Activated gamma-delta T cell treated with Interleukin-2 at 50 U/mL for 16 hours (primary cell): Measurements from ENCODE around the gene BBS1.
"Not testable (repeated sequence)": the region's sequence is repeated elsewhere in the genome, so short reads cannot be mapped to it uniquely, and the experiment has no call there.

Source experiments
- DNase-seq: peaks from one replicate; pipeline ENCODE4 v3.0.0-alpha.2; 2020

BBS1 gene

DNA sequence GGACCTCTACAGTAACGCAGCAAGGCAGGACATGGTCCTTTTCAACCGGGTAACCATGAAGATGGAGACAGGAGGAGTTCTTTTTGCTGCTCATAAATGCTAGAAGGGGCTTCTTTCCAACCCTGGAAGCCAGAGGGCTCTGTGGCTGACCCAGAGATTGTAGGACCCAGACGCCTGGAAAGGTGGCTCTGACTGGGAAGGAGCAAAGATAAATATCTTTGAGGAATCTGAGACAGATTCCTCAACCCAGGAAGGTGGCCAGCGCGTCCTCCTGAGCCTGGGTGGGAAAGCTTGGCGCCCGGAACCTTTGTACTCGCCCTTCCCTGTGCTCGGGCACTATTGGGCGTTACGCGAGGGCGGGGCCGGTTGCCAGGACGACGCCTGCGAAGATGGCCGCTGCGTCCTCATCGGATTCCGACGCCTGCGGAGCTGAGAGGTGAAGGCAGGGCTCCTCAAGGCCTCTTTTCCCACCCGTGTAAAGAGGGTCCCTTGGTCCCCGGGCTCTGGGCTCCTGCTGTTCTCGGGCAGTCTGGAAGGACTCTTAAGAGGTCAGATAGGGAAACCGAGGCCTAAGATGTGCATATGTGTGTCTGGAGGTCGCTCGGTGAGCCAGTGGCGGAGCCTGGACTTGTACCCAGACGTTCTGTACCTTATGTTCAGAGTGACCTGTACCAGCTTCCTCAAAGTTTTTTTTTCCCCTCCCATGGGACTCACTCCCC, at the start of gene BBS1:
BBS1 (plus strand) TSS at position 365 of the 719 bp plus-strand sequence; CDS start at position 390, 25 bp downstream.
- peak; percentile 80 for DNase-seq

DNA sequence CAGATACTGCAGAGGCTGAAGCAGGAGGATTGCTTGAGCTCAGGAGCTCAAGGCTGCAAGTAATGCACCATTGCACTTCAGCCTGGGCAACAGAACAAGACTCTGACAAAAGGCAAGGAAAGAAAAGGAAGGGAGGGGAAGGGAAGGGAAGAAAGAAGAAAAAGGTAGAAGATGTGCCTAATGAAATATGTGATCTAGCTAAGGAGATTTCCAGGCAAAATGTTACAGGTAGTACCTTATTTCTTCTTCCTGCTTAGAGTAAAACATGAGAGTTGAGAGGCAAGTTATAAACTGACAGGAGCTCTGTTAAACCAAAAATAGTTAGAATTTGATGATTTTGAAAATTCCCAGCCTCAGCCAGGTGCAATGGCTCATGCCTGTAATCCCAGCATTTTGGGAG, 48.4 kb upstream of the BBS1 start:
- no peak for DNase-seq

DNA sequence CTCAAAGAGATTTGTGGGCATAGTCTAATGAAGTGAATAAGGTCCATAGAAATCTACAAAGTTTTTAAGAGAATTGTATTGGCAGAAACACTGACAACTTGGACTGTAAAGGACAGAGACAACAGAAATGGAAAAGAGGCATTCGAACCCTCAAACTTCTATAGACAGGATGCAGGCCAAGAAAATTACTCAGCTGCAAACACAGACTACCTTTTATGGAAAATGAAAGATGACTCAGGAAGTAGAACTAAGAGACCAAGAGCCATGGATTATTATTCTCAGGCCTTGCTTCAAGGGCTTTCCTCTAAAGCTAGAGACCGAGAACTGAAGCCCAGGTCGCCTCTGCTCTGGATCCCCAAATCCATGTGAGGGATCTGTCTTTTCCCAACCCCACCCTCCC, 47.5 kb upstream of the BBS1 start:
- DNase-seq: no peak

DNA sequence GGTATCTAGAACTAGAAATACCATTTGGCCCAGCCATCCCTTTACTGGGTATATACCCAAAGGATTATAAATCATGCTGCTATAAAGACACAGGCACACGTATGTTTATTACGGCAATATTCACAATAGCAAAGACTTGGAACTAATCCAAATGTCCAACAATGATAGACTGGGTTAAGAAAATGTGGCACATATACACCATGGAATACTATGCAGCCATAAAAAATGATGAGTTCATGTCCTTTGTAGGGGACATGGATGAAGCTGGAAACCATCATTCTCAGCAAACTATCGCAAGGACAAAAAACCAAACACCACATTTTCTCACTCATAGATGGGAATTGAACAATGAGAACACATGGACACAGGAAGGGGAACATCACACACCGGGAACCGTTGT, 46.3 kb upstream of the BBS1 start:
- not testable (repeated sequence) for DNase-seq

DNA sequence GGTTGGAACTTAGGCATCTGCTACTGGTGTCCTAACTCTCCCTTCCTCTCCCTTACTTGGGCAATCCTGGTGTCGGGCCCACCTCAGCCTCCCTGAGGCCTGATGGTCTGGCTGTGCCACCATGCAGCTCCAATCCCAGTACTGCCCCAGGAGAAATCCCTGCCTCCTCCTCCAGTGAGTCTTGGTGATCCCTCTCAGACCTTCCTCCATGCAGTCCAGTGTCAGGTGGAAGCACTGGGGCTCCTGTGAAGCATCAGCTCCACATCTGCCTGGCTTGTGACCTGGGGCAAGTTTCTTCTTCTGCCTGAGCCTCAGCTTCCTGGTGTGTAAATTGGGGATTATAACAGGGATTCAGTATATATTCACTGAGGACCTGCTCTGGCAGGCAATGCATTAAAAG, 45.5 kb upstream of the BBS1 start:
- no peak for DNase-seq

DNA sequence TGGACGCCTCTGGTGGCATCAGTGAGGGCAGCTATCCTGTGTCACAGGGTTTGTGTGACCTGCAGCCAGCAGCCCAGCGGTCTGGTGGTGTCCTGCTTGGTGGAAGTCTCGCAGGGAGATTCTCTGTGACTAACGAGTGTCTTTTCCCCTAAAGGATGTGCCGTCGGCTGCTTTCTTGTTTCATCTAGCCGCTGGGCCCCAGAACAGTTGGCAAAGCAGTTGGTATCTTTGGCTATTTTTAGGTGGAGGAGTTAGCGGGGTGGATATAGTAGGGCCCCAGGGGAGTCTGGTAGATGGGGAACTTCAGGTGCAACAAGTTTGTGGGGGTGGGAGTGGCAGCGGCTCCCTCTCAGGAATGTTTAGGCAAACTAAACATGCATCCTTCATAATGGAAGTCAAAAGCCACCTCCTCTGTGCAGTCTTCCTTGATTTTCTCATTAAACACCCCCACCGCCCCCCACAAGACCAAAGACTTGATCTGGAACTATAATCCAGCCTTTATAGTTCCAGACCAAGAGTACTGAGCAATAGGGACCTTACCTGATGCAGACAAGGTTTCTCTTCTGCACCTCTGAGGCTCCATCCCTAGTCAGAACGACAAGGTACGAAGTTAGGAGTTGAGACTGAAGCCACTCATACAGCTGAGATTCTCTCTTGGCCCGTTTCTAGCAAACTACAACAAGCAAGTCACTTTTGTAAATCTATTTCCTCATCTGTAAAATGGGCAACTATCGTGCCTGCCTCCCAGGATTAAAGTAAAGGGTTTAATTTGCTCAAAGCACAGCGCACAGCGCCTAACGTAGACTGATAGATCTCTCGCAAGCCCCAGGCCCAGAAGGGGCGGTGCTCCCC, 44.8 kb upstream of the BBS1 start:
- no peak for DNase-seq

DNA sequence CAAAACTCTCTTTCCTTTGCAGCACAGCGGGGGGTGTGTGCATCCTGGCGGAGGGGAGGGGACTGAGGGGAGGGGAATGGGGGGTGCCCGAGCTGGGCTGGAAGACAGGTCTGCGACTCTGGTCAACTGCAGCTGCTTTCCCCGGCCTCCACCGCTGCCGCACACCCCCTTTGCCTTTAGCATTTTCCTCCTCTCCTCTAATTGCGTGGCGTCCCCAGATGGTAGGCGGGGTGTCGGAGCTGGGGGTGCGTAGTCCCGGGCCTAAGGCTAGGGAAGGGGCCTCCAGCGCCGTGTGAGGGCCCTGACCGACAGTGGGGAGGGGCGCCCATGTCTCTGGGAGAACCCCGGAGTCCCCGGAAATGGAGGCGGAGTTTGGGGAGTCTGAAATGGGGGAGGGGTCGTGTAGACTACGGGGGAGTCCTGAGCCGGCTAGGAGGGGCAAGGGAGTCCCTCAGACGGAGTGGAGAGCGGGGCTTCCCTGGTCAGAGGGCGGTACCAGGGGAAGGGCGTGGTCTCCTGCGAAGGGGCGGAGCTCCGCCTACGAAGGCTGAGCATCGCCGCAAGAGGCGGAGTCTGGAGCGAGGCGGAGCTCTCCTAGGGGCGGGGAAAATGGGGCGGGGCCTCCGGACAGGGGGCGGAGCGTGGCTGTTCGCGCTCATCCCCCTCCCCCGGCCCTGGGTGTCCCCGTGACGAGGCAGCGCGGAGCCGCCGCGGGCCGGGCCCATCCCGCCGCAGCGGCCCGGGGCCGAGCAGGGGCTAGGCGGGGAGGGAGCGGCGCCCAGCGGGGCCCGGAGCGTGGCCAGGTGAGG, 44.0 kb upstream of the BBS1 start, which contains the start of gene PELI3:
PELI3 (plus strand) TSS at position 681 of the 809 bp plus-strand sequence. CDS start 1,224 bp downstream, outside the sequence.
- DNase-seq: peak; percentile 92

DNA sequence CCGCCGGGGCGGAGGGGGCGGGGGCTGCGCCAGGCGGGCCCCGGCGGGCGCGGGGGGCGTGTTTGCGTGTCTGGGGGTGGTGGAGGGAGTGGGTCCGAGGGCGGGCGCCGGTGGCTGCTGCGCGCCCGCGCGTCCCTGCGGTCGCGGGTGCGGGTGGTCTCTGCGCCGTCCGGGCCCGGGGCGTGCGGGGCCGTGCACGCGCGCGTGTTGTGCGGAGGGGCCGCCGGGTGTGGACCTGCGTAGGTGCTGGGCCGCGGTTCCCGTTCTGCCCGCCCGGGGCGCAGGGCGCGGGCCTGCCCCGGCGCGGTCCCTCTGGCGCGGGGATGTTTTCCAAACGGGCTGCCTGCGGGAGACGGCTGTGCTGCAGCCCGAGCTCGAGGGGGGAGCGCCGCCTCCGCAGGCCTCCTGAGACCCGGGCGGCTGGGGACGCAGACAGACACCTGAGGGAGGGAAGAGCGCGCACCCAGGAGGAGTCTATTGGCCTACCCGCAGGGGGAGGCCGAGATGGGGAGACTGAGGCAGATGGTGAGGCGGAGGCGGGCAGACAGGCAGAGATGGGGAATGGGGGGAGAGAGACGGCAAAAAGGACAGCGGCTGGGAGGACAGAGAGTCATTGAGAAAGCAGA, 43.3 kb upstream of the BBS1 start:
- DNase-seq: peak; percentile 20

DNA sequence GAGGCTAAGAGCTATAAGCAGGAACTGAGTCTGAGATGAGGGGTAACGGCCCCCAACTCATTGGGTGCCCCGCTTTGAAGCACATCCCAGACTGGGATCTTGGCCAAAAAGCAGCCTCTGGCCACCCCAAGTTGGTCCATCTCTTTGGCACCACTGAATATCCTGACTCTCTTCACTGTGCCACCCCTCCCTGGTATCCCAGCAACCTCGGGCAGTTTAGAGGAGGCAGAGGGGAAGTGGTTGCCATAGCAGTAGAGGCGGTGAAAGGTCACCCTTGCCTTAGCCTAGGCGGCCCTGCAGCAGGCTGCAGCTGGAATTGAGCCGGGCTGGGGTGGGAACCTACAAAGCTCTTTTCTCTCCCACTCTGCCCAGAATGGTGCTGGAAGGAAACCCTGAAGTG, 42.7 kb upstream of the BBS1 start:
- no peak for DNase-seq

DNA sequence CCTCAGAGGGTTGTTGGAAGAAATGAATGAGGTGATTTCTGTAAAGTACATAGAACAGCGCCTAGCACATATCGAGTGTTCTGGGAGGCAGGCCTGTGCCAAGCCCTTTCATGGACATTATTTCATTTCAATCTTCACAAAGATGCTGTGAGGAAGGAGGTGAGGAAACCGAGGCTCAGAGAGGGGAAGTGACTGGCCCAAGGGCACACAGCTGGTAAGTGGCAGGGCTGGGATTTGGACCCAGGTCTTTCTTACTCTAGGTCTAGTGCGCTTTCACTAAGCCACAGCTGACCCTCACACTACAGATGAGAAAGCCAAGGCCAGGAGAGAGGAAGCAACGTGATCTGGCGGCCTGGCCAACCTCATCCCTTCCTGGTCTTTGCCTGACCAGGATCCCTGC, 41.7 kb upstream of the BBS1 start:
- DNase-seq: no peak

DNA sequence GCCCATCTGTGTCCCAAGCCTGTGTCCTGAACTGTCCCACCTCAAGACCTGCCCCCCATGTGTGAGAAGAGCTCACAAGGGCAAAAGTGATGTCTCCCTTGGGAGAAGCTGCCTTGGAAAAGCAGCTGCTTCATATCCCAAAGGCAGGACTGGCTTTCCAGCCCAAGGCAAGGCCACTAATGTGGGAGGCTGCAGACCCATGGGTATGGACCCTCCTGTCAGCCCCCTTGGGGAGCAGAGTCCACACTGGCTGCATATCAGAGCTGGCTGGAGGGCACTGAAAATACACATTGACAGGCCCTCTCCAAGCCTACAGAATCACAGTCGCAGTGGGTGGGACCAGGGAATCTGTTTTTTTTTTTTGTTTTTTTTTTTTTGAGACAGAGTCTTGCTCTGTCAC, 41.0 kb upstream of the BBS1 start:
- DNase-seq: no peak

DNA sequence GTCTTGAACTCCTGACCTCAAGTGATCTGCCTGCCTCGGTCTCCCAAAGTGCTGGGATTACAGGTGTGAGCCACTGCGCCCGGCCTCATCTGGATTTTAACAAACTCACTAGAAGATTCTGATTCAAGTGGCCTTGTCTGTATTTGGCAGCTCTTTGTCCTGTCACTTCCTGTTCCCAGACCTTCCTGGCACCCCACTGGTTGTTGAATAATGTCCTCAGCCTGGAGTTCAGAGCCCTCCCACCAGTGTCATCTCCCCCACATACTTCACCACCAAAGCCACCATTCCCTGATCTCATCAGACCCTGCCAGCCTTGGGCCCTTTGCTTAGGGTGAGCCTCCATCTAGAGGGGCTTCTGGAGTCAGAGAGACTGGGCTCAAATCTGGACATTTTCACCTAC, 40.4 kb upstream of the BBS1 start:
- DNase-seq: no peak

DNA sequence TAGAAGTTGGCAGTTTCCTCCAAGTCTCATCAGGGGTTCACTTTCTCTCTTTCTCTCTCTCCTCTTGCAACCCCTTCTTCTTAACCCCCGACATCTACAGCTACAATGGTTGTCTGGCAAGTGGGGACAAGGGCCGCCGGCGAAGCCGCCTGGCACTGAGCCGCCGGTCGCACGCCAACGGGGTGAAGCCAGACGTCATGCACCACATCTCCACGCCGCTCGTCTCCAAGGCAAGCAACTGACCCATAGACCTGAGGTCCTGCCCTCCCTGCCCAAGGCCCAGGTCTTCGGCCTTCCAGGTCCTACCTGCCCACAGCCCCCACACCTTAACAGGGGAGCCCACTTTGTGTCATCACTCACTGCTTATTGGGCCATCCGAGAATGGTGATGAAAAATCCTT, 39.3 kb upstream of the BBS1 start:
- no peak for DNase-seq

DNA sequence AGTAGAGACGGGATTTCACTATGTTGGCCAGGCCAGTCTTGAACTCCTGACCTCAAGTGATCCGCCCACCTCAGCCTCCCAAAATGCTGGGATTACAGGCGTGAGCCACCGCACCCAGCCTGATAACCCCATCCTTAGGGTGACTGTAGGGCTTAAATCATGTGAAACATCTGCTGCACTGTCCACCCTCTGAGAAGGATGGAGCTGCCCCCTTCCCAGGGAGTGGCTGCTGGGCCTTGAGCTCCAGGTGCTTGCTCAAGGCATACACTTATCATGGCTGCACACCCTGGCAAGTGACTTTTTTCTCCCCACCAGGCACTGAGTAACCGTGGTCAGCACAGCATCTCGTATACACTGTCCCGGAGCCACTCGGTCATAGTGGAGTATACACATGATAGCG, 38.4 kb upstream of the BBS1 start:
- no peak for DNase-seq

DNA sequence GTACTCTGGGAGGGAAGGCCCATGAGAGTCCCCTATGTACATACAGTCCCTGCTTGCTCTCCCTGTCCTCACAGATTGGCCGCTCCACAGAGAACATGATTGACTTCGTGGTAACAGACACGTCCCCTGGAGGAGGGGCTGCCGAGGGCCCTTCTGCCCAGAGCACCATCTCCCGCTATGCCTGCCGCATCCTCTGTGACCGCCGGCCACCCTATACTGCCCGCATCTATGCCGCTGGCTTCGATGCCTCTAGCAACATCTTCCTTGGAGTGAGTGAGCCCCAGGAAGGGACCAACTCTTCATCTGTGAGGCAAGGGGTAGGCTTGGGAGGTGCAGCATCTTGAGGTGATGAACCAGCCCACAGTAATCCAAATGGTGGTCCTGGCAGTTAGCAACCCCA, 37.3 kb upstream of the BBS1 start:
- no peak for DNase-seq

DNA sequence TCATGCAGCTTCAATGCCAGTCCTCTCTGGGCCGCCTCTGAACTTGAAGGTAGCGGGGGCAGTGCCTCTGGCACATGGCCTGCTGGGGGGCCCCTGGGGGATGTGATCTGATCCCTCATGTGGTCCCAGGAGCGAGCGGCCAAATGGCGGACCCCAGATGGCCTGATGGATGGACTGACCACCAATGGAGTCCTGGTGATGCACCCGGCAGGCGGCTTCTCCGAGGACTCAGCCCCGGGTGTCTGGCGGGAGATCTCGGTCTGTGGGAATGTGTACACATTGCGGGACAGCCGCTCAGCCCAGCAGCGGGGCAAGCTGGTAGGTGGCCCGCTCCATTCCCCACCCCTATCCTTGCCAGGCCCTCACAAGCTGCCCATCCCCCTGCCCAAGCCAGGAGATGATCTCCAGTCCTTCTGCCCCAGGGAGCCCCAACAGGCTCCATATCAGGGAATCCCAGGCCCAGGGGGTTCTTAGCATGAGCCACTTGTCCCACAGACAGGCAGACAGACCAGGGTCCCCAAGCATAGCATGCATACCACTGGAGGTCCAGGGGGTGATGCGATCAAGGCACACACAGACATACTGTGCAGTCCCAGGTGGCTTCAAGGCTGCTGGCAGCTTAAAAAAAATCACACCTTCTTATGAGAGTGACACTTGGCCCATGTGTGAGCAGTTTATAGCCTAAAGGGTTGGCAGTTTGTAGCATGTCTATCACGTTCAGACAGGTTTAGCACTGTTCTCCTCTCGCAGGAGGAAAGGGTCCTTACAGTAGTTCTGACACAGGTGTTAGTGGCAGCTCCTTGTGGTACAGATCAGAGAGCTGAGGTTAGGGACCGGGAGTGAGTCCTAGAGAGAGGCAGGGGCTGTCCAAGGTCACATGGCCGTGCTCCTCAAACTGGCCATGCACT, 36.6 kb upstream of the BBS1 start:
- no peak for DNase-seq

DNA sequence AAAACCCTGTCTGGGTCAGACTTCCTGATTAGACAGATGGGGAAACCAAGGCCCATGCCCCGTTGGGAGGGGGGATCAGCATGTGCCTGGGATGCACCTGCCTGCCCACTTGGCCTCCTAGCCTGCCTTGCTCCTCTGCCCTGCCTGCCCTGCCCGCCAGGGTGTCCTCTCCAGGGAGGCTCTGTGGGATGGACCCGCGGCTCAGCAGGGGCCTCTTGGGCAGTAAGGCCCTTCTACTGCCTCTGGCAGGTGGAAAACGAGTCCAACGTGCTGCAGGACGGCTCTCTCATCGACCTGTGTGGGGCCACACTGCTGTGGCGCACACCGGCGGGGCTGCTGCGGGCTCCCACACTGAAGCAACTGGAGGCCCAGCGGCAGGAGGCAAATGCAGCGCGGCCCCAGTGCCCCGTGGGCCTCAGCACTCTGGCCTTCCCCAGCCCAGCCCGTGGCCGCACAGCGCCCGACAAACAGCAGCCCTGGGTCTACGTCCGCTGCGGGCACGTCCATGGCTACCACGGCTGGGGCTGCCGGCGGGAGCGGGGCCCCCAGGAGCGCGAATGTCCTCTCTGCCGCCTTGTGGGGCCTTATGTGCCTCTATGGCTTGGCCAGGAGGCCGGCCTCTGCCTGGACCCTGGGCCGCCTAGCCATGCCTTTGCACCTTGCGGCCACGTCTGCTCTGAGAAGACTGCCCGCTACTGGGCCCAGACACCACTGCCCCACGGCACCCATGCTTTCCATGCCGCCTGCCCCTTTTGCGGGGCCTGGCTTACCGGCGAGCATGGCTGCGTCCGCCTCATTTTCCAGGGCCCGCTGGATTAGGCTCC, 34.9 kb upstream of the BBS1 start:
- no peak for DNase-seq

DNA sequence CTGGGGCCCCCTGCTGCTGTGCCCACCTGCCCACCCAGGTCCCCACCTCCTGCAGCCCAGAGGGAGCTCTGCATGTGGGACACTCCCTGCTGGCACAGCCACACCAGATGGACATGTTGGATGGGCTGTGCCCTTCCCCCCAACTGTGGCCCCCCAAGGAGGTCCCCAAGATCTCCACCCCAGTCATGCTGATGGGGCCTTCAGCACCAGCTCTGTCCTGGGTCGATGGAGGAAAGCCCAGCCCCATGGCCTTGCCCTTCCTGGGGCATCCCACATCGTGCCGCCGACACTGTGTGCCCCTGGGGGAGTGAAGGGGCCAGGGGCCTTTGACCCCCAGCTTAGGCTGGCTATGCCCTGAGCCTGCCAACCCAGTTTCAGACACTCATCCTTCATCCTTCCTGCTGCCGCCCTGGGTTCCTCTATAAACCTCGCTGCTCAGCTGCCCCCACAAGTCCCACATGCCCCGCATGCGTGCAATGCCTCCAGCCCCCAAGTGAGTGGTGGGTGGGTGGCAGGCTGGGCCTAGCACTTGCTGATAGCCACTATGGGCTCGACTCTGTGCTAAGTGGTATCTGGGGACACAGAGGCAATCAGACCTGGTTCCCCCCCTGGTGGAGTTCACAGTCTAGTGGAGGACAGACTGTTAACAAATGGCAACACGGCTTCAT, 34.1 kb upstream of the BBS1 start:
- DNase-seq: no peak

DNA sequence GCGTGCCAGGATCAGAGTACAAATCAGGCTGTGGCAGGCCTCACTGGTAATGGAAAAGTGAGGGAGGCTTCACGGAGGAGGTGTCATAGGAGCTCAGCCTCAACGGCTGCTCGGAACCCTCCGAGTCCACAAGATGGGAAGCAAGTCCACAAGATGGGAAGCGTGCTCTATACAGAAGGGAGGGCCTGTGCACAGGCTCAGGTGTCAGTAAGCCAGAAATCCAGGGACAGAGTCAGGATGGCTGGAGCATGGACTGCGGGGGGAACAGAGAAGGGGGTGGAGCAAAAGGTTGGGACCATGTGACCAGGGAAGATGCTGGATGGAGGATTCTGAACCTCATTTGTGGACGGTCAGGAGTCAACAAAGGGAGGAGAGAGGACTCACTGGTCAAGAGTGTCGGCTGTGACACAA, 33.6 kb upstream of the BBS1 start:
- no peak for DNase-seq
